ENCODE measurements around the gene ATXN10.
"Not testable (repeated sequence)": the region's sequence is repeated elsewhere in the genome, so short reads cannot be mapped to it uniquely, and the experiment has no call there.

ATXN10 gene

DNA sequence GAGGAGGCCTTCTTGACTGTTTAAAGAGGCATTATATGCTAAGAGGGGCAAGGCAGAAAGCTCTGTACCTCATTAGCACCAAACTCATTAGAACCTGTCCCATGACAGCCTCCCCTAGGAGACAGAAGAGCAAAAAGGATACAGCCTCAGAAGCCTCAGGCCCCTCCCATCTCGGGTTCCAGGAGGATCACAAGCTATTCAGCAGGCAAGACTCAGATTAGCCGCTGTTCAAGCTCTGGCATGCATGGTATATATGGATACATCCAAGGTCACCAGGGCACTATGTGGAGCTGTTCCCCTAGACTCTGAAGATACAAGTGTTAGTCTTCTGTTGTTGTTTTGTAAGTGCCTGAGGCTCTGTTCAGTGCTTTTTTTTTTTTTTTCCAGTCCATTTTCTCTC is 32.1 kb downstream of the ATXN10 start:
- no peaks in the 10 kb centered on the region for H3K9me3 ChIP-seq (ENCODE audit: control insufficient read depth in 5 of 5, low read length in 5 of 5)
- H3K36me3 ChIP-seq (ENCODE audit: control insufficient read depth in 5 of 5, insufficient read depth in 5 of 5, low read length in 5 of 5), result peaks cover 16 to 44% (median 31%) of the 10 kb centered on the region in 5 donors
- H3K9ac ChIP-seq (ENCODE audit: low read length in 5 of 5), result no peak overlapping the region
- no peak overlapping the region for H3K4me3 ChIP-seq (ENCODE audit: low read depth in 1 of 5, low read length in 5 of 5)
- no peaks in the 10 kb centered on the region for H3K27me3 ChIP-seq (ENCODE audit: control insufficient read depth in 5 of 5, insufficient read depth in 4 of 5, low read length in 5 of 5)
- H3K4me1 ChIP-seq (ENCODE audit: control insufficient read depth in 5 of 5, insufficient read depth in 5 of 5, low read length in 5 of 5), result no peaks in the 10 kb centered on the region
- H3K27ac ChIP-seq (ENCODE audit: low read depth, low read length), result no peak overlapping the region

DNA sequence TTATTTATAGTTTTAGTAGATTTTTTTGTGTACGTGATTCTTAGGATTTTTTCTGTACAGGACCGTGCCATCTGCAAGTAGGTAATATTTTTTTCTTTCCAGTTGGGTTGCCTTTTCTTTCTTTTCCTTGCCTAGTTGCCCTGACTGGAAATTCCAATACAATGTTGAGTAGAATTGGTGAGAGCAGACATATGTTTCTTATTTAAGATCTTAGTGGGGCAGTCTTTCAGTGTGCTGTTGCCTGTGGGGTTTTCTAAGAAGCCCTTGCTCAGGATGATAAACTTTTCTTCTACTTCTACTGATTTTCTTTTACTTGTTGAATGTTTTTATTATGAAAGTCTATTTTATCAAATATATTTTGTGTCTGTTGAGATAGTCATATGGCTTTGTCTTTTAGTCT is 33.0 kb downstream of the ATXN10 start:
- no peaks in the 10 kb centered on the region for H3K9me3 ChIP-seq (ENCODE audit: control insufficient read depth in 5 of 5, low read length in 5 of 5)
- H3K27me3 ChIP-seq (ENCODE audit: control insufficient read depth in 5 of 5, insufficient read depth in 4 of 5, low read length in 5 of 5), result no peaks in the 10 kb centered on the region
- peaks cover 16 to 47% (median 32%) of the 10 kb centered on the region in 5 donors for H3K36me3 ChIP-seq (ENCODE audit: control insufficient read depth in 5 of 5, insufficient read depth in 5 of 5, low read length in 5 of 5)
- no peak overlapping the region for H3K4me3 ChIP-seq (ENCODE audit: low read depth in 1 of 5, low read length in 5 of 5)
- peaks cover 0 to 7% (median 6%) of the 10 kb centered on the region in 5 donors for H3K4me1 ChIP-seq (ENCODE audit: control insufficient read depth in 5 of 5, insufficient read depth in 5 of 5, low read length in 5 of 5)
- no peak overlapping the region for H3K9ac ChIP-seq (ENCODE audit: low read length in 5 of 5)
- no peak overlapping the region for H3K27ac ChIP-seq (ENCODE audit: low read depth, low read length)

DNA sequence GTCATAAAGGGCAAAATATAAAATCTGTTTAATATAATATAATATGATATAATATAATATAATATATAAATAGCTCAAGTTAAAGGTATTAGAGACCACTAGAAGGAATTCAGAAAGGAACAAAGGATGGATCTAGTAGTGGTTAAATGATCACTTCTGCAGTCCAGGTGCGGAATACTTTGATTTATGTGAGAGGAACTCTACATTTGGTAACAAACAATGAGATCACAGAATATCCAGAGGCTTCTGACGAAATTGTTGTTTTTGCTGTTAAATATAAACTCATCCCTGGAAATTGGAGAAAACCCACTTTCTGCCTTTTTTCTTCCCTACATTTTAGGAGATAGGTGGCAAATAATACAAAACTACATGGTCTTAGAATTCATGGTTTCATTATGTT is 36.0 kb downstream of the ATXN10 start:
- H3K9me3 ChIP-seq (ENCODE audit: control insufficient read depth in 5 of 5, low read length in 5 of 5), result no peaks in the 10 kb centered on the region
- peaks cover 0 to 7% (median 6%) of the 10 kb centered on the region in 5 donors for H3K4me1 ChIP-seq (ENCODE audit: control insufficient read depth in 5 of 5, insufficient read depth in 5 of 5, low read length in 5 of 5)
- no peak overlapping the region for H3K9ac ChIP-seq (ENCODE audit: low read length in 5 of 5)
- H3K36me3 ChIP-seq (ENCODE audit: control insufficient read depth in 5 of 5, insufficient read depth in 5 of 5, low read length in 5 of 5), result peaks cover 15 to 30% (median 25%) of the 10 kb centered on the region in 5 donors
- H3K27me3 ChIP-seq (ENCODE audit: control insufficient read depth in 5 of 5, insufficient read depth in 4 of 5, low read length in 5 of 5), result no peaks in the 10 kb centered on the region
- H3K27ac ChIP-seq (ENCODE audit: low read depth, low read length), result no peak overlapping the region
- H3K4me3 ChIP-seq (ENCODE audit: low read depth in 1 of 5, low read length in 5 of 5), result no peak overlapping the region

DNA sequence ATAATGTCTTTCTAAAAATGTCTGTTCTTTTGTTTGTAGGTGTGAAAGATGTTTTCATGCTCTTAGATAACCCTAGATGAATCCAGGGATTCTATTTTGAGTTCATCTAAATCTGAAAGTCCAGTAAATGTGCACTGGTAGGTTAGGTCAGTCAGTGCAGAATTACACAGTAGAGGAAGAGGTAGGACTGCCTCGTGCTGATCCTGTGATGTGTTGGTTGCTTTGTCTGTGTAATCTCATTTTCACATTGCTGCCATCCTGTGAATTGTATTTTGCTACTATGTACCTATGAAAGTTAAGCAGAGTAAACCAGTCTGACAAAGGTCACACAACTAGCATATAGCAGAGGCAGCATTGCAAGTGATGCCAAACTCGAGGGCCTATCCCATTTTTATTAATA is 36.5 kb downstream of the ATXN10 start:
- no peak overlapping the region for H3K9ac ChIP-seq (ENCODE audit: low read length in 5 of 5)
- no peak overlapping the region for H3K4me3 ChIP-seq (ENCODE audit: low read depth in 1 of 5, low read length in 5 of 5)
- no peak overlapping the region for H3K27ac ChIP-seq (ENCODE audit: low read depth, low read length)
- H3K4me1 ChIP-seq (ENCODE audit: control insufficient read depth in 5 of 5, insufficient read depth in 5 of 5, low read length in 5 of 5), result peaks cover 0 to 7% (median 6%) of the 10 kb centered on the region in 5 donors
- no peaks in the 10 kb centered on the region for H3K27me3 ChIP-seq (ENCODE audit: control insufficient read depth in 5 of 5, insufficient read depth in 4 of 5, low read length in 5 of 5)
- no peaks in the 10 kb centered on the region for H3K9me3 ChIP-seq (ENCODE audit: control insufficient read depth in 5 of 5, low read length in 5 of 5)
- peaks cover 11 to 25% (median 21%) of the 10 kb centered on the region in 5 donors for H3K36me3 ChIP-seq (ENCODE audit: control insufficient read depth in 5 of 5, insufficient read depth in 5 of 5, low read length in 5 of 5)

DNA sequence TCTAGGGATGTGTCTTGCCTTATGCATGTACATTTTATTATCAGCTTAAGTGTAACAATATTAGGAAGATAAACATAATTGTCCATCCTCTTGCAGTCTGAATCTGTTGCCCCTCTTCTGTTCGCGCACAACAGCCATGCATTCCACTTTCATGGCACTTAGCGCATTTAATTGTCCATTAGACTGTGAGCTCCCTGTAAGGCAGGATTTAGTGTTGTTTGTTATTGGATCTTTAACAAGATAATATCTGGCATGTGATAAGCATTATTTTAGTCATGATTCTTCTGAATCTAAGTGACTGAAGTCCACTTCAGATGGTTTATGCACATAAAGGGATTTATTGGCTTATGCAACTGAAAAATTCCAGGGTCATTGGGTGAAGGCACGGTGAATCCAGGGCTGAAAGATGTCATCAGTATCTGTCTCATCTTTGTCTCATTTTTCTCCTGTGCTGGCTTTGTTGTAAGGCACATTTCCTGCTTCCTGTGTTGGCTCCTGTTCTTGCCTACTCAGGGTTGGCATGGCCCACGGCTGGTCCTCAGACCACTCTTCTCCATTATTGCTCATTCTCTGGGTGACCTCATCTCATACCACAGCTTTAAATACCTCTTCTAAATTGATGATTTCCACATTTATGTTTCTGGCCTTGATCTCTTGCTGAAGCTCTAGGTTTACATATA is 37.6 kb downstream of the ATXN10 start:
- H3K27ac ChIP-seq (ENCODE audit: low read depth, low read length), result no peak overlapping the region

DNA sequence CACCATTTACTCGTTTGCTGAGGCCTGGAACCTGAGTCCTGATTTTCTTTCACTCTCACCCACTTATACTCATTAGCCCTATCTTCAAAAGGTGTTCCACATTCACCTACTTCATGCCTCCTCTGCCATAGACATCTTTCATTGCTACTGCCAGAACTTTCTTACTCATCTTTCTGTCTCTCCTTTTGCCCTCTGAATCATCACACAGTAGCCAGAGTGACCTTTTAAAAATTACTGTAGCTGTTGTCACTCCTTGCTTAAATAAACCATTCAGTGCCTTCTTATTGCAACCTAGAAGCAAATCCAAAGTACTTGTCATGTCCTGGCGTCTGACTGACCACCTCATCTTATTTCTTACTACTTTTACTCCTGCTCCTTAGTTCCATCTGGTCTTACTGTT is 38.2 kb downstream of the ATXN10 start:
- Histone ChIP-seq H3K36me3 (ENCODE audit: control insufficient read depth in 5 of 5, insufficient read depth in 5 of 5, low read length in 5 of 5) (peaks cover 12 to 18% (median 16%) of the 10 kb centered on the region in 5 donors), H3K9ac (ENCODE audit: low read length in 5 of 5) (no peak overlapping the region), H3K9me3 (ENCODE audit: control insufficient read depth in 5 of 5, low read length in 5 of 5) (no peaks in the 10 kb centered on the region), H3K4me1 (ENCODE audit: control insufficient read depth in 5 of 5, insufficient read depth in 5 of 5, low read length in 5 of 5) (peaks cover 0 to 7% (median 6%) of the 10 kb centered on the region in 5 donors), H3K27ac (ENCODE audit: low read depth, low read length) (no peak overlapping the region), H3K4me3 (ENCODE audit: low read depth in 1 of 5, low read length in 5 of 5) (no peak overlapping the region), H3K27me3 (ENCODE audit: control insufficient read depth in 5 of 5, insufficient read depth in 4 of 5, low read length in 5 of 5) (no peaks in the 10 kb centered on the region)

More for the DNA sequence above, 37.6 kb downstream of the ATXN10 start:
- Histone ChIP-seq H3K4me3 (ENCODE audit: low read depth in 1 of 5, low read length in 5 of 5) (no peak overlapping the region), H3K9me3 (ENCODE audit: control insufficient read depth in 5 of 5, low read length in 5 of 5) (no peaks in the 10 kb centered on the region), H3K9ac (ENCODE audit: low read length in 5 of 5) (no peak overlapping the region), H3K27me3 (ENCODE audit: control insufficient read depth in 5 of 5, insufficient read depth in 4 of 5, low read length in 5 of 5) (no peaks in the 10 kb centered on the region), H3K4me1 (ENCODE audit: control insufficient read depth in 5 of 5, insufficient read depth in 5 of 5, low read length in 5 of 5) (peaks cover 0 to 7% (median 6%) of the 10 kb centered on the region in 5 donors), H3K36me3 (ENCODE audit: control insufficient read depth in 5 of 5, insufficient read depth in 5 of 5, low read length in 5 of 5) (peaks cover 12 to 18% (median 16%) of the 10 kb centered on the region in 5 donors)

DNA sequence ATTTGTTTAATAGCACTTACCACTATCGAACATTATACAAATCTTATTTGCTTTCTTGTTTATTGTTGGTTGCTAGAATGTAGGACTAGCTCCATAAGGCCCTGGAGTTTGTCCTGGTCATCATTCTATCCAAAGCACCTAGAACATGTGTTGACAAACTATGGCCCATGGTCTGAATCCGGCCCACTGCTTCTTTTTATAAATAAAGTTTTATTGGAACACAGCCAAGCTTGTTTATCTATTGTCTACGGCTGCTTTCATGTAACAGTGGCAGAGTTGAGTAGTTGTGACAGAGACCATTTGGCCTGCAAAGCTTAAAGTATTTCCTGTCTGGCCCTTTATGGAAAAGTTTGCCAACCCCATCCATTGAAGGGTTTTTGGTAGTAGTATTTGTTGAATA is 38.8 kb downstream of the ATXN10 start:
- Histone ChIP-seq H3K36me3 (ENCODE audit: control insufficient read depth in 5 of 5, insufficient read depth in 5 of 5, low read length in 5 of 5) (peaks cover 12 to 22% (median 17%) of the 10 kb centered on the region in 5 donors), H3K27ac (ENCODE audit: low read depth, low read length) (no peak overlapping the region), H3K9ac (ENCODE audit: low read length in 5 of 5) (no peak overlapping the region), H3K9me3 (ENCODE audit: control insufficient read depth in 5 of 5, low read length in 5 of 5) (no peaks in the 10 kb centered on the region), H3K4me1 (ENCODE audit: control insufficient read depth in 5 of 5, insufficient read depth in 5 of 5, low read length in 5 of 5) (peaks cover 0 to 7% (median 6%) of the 10 kb centered on the region in 5 donors), H3K27me3 (ENCODE audit: control insufficient read depth in 5 of 5, insufficient read depth in 4 of 5, low read length in 5 of 5) (no peaks in the 10 kb centered on the region), H3K4me3 (ENCODE audit: low read depth in 1 of 5, low read length in 5 of 5) (no peak overlapping the region)

DNA sequence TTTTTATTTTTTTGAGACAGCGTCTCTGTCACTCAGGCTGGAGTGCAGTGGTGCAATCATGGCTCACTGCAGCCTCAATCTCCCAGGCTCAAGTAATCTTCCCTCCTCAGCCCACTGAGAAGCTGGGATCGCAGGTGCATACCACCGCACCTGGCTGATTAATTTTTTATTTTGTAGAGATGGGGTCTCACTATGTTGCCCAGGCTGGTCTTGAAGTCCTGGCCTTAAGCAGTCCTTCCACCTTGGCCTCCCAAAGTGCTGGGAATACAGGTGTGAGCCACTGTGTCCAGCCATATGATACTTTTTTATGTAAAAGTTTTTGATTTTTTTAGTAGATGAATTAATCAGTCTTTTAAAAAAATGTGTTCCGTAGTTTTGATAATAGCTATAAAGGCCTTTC is 42.8 kb downstream of the ATXN10 start:
- H3K27ac ChIP-seq (ENCODE audit: low read depth, low read length); H3K4me1 ChIP-seq (ENCODE audit: control insufficient read depth in 5 of 5, insufficient read depth in 5 of 5, low read length in 5 of 5): not testable (repeated sequence)
- peaks cover 9 to 27% (median 17%) of the 10 kb centered on the region in 5 donors for H3K36me3 ChIP-seq (ENCODE audit: control insufficient read depth in 5 of 5, insufficient read depth in 5 of 5, low read length in 5 of 5)

DNA sequence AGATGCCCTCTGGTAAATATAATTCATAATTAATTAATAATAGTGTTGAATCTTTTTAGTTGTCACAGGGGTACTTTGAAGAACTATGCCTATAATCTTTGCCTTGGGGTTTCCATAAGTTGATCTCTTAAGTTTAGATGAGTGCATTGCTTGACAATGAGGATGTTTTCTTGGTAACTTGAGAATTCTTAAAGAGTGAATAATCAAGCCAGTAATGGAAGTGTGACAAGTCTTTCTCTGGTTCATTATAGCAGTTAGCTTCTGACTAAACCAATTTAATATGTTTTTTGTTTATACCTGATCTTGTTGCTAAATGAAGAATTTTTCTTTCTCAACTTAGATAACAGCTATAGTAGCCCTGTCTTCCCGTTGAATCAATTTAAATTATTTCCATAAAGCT is 46.2 kb downstream of the ATXN10 start:
- H3K9ac ChIP-seq (ENCODE audit: low read length in 5 of 5), result no peak overlapping the region
- H3K4me3 ChIP-seq (ENCODE audit: low read depth in 1 of 5, low read length in 5 of 5), result no peak overlapping the region
- H3K9me3 ChIP-seq (ENCODE audit: control insufficient read depth in 5 of 5, low read length in 5 of 5), result no peaks in the 10 kb centered on the region
- H3K27ac ChIP-seq (ENCODE audit: low read depth, low read length), result no peak overlapping the region
- H3K4me1 ChIP-seq (ENCODE audit: control insufficient read depth in 5 of 5, insufficient read depth in 5 of 5, low read length in 5 of 5), result no peaks in the 10 kb centered on the region
- H3K27me3 ChIP-seq (ENCODE audit: control insufficient read depth in 5 of 5, insufficient read depth in 4 of 5, low read length in 5 of 5), result no peaks in the 10 kb centered on the region
- H3K36me3 ChIP-seq (ENCODE audit: control insufficient read depth in 5 of 5, insufficient read depth in 5 of 5, low read length in 5 of 5), result peaks cover 16 to 40% (median 25%) of the 10 kb centered on the region in 5 donors

More for the DNA sequence above, 42.8 kb downstream of the ATXN10 start:
- not testable (repeated sequence) for H3K4me3 ChIP-seq (ENCODE audit: low read depth in 1 of 5, low read length in 5 of 5); H3K27me3 ChIP-seq (ENCODE audit: control insufficient read depth in 5 of 5, insufficient read depth in 4 of 5, low read length in 5 of 5); H3K9me3 ChIP-seq (ENCODE audit: control insufficient read depth in 5 of 5, low read length in 5 of 5); H3K9ac ChIP-seq (ENCODE audit: low read length in 5 of 5)

DNA sequence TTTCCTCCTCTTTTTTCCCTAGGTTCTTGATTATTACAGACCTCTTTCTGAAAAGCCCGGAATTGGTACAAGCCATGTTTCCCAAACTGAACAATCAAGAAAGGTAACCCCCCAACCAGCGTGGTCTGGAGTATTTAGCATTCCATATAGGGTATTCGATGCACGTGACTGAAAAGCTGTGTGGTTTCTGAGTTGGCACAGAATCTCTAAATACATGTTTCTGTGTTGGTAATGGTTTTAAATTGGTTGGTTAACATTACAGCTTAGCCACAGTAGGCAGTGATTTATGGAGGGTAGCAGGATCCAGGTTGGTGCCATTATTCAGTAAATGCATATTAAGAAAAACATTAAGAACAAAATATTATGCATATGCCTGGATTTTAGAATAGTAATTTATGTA is 46.8 kb downstream of the ATXN10 start:
- Histone ChIP-seq H3K4me1 (ENCODE audit: control insufficient read depth in 5 of 5, insufficient read depth in 5 of 5, low read length in 5 of 5) (no peaks in the 10 kb centered on the region), H3K9me3 (ENCODE audit: control insufficient read depth in 5 of 5, low read length in 5 of 5) (no peaks in the 10 kb centered on the region), H3K36me3 (ENCODE audit: control insufficient read depth in 5 of 5, insufficient read depth in 5 of 5, low read length in 5 of 5) (peaks cover 13 to 41% (median 21%) of the 10 kb centered on the region in 5 donors), H3K9ac (ENCODE audit: low read length in 5 of 5) (no peak overlapping the region), H3K27me3 (ENCODE audit: control insufficient read depth in 5 of 5, insufficient read depth in 4 of 5, low read length in 5 of 5) (no peaks in the 10 kb centered on the region), H3K27ac (ENCODE audit: low read depth, low read length) (no peak overlapping the region), H3K4me3 (ENCODE audit: low read depth in 1 of 5, low read length in 5 of 5) (no peak overlapping the region)
